Kidney (tissue), 14 donors: ENCODE measurements around the gene AP1M1. TPM values are rescaled to one million over a fixed set of nuclear protein-coding genes. Genes with fewer than 3 reads are reported as not detected.
A peak's percentile ranks its signal among the peaks of the same experiment; 100 is the strongest.

Experiments used
- DNase-seq, 5 donors: peaks; one replicate each; pipeline ENCODE4 v3.0.0-alpha.2; 2013 to 2020
- FAIRE-seq: peaks from 2 replicates; lab custom pipeline; 2012; peaks lifted over from hg19 to GRCh38; lab: Jason Lieb, UNC
- H3K27ac ChIP-seq, 2 donors: one replicate each; pipeline ENCODE4 v1.7.0; 2013; ENCODE audit warnings: low read depth in 2 of 2, low read length in 2 of 2, inconsistent platforms in 1 of 2
- H3K27me3 ChIP-seq: one replicate; pipeline ENCODE4 v1.7.1; 2013; ENCODE audit warnings: low read length, inconsistent platforms; ENCODE audit not compliant: control insufficient read depth, insufficient read depth
- H3K36me3 ChIP-seq, 3 donors: one replicate each; pipeline versions ENCODE4 v1.7.0 to v1.7.1; 2013; ENCODE audit warnings: low read length in 3 of 3, control low read depth in 1 of 3, inconsistent platforms in 1 of 3; ENCODE audit not compliant: insufficient read depth in 3 of 3, control insufficient read depth in 2 of 3
- H3K4me1 ChIP-seq, 3 donors: one replicate each; pipeline versions ENCODE4 v1.7.0 to v1.7.1; 2013; ENCODE audit warnings: low read length in 3 of 3, inconsistent platforms in 1 of 3, low read depth in 1 of 3; ENCODE audit not compliant: control insufficient read depth in 2 of 3, insufficient read depth in 2 of 3
- H3K4me3 ChIP-seq, 3 donors: one replicate each; pipeline versions ENCODE4 v1.7.0 to v1.8.1; 2013; ENCODE audit warnings: low read length in 3 of 3, control low read depth in 1 of 3, inconsistent platforms in 1 of 3
- H3K9ac ChIP-seq, 3 donors: one replicate each; pipeline versions ENCODE4 v1.7.0 to v1.7.1; 2013; ENCODE audit warnings: low read length in 3 of 3, control low read depth in 1 of 3, inconsistent platforms in 1 of 3
- H3K9me3 ChIP-seq, 3 donors: one replicate each; pipeline versions ENCODE4 v1.7.0 to v1.7.1; 2013; ENCODE audit warnings: low read length in 3 of 3, control low read depth in 1 of 3, inconsistent platforms in 1 of 3; ENCODE audit not compliant: control insufficient read depth in 2 of 3, insufficient read depth in 1 of 3
- intact Hi-C: fragments of 100-400 bp; cut with DNase I; formaldehyde crosslinking; loops from one replicate; pipeline ENCODE4 v1.11.1; 2022
- polyA plus RNA-seq: library from polyadenylated mRNA; stranded (reverse); fragments of 350-450 nt; fragmentation: Illumina TruSeq; extraction: RNeasy Lipid Tissue Mini Kit (QIAGEN cat#74804); gene quantifications from one replicate; pipeline ENCODE4 v1.2.3, GENCODE V29; 2014; ENCODE audit warnings: low read depth, low replicate concordance; ENCODE audit not compliant: insufficient read depth
- total RNA-seq: library from RNA; stranded (reverse); fragmentation: NEBNext Ultra II Directional; extraction: Animal tissue kit (Norgen Biotek cat#: 25700); gene quantifications from one replicate; pipeline ENCODE4 v1.2.1, GENCODE V29; 2021
- TF ChIP-seq, protein P1 (sequence below): IDR thresholded peaks from 3 replicates; pipeline ENCODE4 v1.5.1; 2012; ENCODE audit warnings: mild to moderate bottlenecking, moderate library complexity, borderline replicate concordance; ENCODE audit not compliant: insufficient read depth; ENCODE audit errors: extremely low read depth
- donor health status: control.
- donor health status: control.
- donor health status: control.
- donor health status: control.
- donor health status: control.
- donor health status: DM: yes; HTN: yes; CAD: no.
- donor health status: Normal renal cell carcinoma (clear cell type).

The AP1M1 gene
- total and polyA plus RNA-seq, 2 donors from 2014 or later = 56.0 to 67.8 TPM

GRCh38 chr19:16295057-16295456 is 97.3 kb downstream of the AP1M1 start:
- FAIRE-seq (no peak), DNase-seq (peak in 1 of 5 donors; percentile 43)
- H3K9ac ChIP-seq = no peak overlapping the region
- intact Hi-C loops = no loop called here
- TF ChIP-seq, protein P1, sequence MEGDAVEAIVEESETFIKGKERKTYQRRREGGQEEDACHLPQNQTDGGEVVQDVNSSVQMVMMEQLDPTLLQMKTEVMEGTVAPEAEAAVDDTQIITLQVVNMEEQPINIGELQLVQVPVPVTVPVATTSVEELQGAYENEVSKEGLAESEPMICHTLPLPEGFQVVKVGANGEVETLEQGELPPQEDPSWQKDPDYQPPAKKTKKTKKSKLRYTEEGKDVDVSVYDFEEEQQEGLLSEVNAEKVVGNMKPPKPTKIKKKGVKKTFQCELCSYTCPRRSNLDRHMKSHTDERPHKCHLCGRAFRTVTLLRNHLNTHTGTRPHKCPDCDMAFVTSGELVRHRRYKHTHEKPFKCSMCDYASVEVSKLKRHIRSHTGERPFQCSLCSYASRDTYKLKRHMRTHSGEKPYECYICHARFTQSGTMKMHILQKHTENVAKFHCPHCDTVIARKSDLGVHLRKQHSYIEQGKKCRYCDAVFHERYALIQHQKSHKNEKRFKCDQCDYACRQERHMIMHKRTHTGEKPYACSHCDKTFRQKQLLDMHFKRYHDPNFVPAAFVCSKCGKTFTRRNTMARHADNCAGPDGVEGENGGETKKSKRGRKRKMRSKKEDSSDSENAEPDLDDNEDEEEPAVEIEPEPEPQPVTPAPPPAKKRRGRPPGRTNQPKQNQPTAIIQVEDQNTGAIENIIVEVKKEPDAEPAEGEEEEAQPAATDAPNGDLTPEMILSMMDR = no peak
- H3K9me3 ChIP-seq = no peaks in the 10 kb centered on the region
- no peak overlapping the region for H3K4me3 ChIP-seq
- H3K27me3 ChIP-seq = no peaks in the 10 kb centered on the region
- no peak overlapping the region for H3K27ac ChIP-seq
- H3K4me1 ChIP-seq = peaks cover 0 to 6% (median 2%) of the 10 kb centered on the region in 3 donors
- no peaks in the 10 kb centered on the region for H3K36me3 ChIP-seq

Other genes starting within 250 kb of the AP1M1 start
- not detected for gene OR10H4, start 248.9 kb upstream of the AP1M1 start, total RNA-seq
- gene OR10H4, start 248.9 kb upstream of the AP1M1 start, polyA plus RNA-seq = not detected
- 273 TPM for gene TPM4, start 121.4 kb upstream of the AP1M1 start, total RNA-seq
- gene TPM4, start 121.4 kb upstream of the AP1M1 start, polyA plus RNA-seq = 132 TPM
- 75.6 TPM for gene RAB8A, start 86.0 kb upstream of the AP1M1 start, total RNA-seq
- gene RAB8A, start 86.0 kb upstream of the AP1M1 start, polyA plus RNA-seq = 38.5 TPM
- gene HSH2D, start 54.2 kb upstream of the AP1M1 start, total RNA-seq = 7.7 TPM
- gene HSH2D, start 54.2 kb upstream of the AP1M1 start, polyA plus RNA-seq = 0.41 TPM
- gene CIB3, start 24.4 kb upstream of the AP1M1 start, total RNA-seq = not detected
- not detected for gene CIB3, start 24.4 kb upstream of the AP1M1 start, polyA plus RNA-seq
- 53.5 TPM for gene FAM32A, start 12.5 kb upstream of the AP1M1 start, total RNA-seq
- 105 TPM for gene FAM32A, start 12.5 kb upstream of the AP1M1 start, polyA plus RNA-seq
- 131 TPM for gene KLF2, start 126.9 kb downstream of the AP1M1 start, total RNA-seq
- 114 TPM for gene KLF2, start 126.9 kb downstream of the AP1M1 start, polyA plus RNA-seq